Suprapubic skin (tissue), 4 donors: ENCODE data around the gene MYCBP.

Experiments used
- CTCF ChIP-seq, 2 donors: fragments of 200-600 bp in 1 of 2; fragments of 450-650 bp in 1 of 2; sonication (generic) in 1 of 2; IDR thresholded peaks; one replicate each; pipeline ENCODE4 v1.5.1; 2016 to 2019; ENCODE audit warnings: antibody characterized with exemption in 2 of 2, mild to moderate bottlenecking in 1 of 2, moderate library complexity in 1 of 2
- EP300 ChIP-seq: sonication (generic); formaldehyde crosslinking; IDR thresholded peaks from one replicate; pipeline ENCODE4 v1.6.1; 2017; ENCODE audit warnings: antibody characterized with exemption
- POLR2A ChIP-seq, 2 donors: fragments of 450-650 bp; IDR thresholded peaks; one replicate each; pipeline ENCODE4 v1.6.1; 2017; ENCODE audit warnings: antibody characterized with exemption in 2 of 2, mild to moderate bottlenecking in 2 of 2, moderate library complexity in 2 of 2
- POLR2AphosphoS5 ChIP-seq, 3 donors: sonication (generic); formaldehyde crosslinking; IDR thresholded peaks; one replicate each; pipeline ENCODE4 v1.6.1; 2017; ENCODE audit warnings: antibody characterized with exemption in 3 of 3

GRCh38 chr1:38839363-38839762 is 33.8 kb downstream of the MYCBP start:
- TF ChIP-seq CTCF (IDR thresholded peaks at IDR 0.05) = no peak
- no peak for TF ChIP-seq POLR2AphosphoS5 (IDR thresholded peaks at IDR 0.05)
- no peak for TF ChIP-seq EP300
- no peak for TF ChIP-seq POLR2A (IDR thresholded peaks at IDR 0.05)
